ENCODE results near the gene GAB2. TPM values are rescaled to one million over a fixed set of nuclear protein-coding genes. Genes with fewer than 3 reads are reported as not detected.

The GAB2 gene
- polyA plus RNA-seq, 2 of the 4 experiments (the other 2 are of a cell fraction) = 2.8 to 4.7 TPM

GRCh38 chr11:78220218-78221157 lies 197.1 kb downstream of the GAB2 start:
- H3K4me2 ChIP-seq = no peak overlapping the region
- POLR2A ChIA-PET = no interaction called here
- H3K27ac ChIP-seq = no peak overlapping the region
- no peak overlapping the region for H3K4me3 ChIP-seq
- DNase-seq (ENCODE audit: low read depth in 1 of 2, low spot score in 1 of 2) (no peak), FAIRE-seq (no peak), ATAC-seq (no peak)
- no peaks in the 10 kb centered on the region for H3K4me1 ChIP-seq
- TF ChIP-seq HEYL (CRISPR knock-in tag; IDR thresholded peaks at IDR 0.05) = no peak
- TF ChIP-seq JUNB (IDR thresholded peaks at IDR 0.05) = no peak
- no peak for TF ChIP-seq CEBPB (IDR thresholded peaks at IDR 0.05)
- TF ChIP-seq RARB (CRISPR knock-in tag; IDR thresholded peaks at IDR 0.05) = no peak
- TF ChIP-seq NPAS2 (CRISPR knock-in tag; IDR thresholded peaks at IDR 0.05; ENCODE audit: borderline replicate concordance) = no peak
- CTCF ChIA-PET = interaction anchor here (1.0 to 2.8 kb wide), 3 partner anchors 8 to 344 kb away, joined by 3 to 19 read pairs (median 7); no protein-coding TSS in a partner anchor
- WGBS (ENCODE audit: missing lambda C conversion rate) = 92% methylated on average over 14 of the region's 14 CpGs
- no peaks in the 10 kb centered on the region for H3K9me3 ChIP-seq

DNA sequence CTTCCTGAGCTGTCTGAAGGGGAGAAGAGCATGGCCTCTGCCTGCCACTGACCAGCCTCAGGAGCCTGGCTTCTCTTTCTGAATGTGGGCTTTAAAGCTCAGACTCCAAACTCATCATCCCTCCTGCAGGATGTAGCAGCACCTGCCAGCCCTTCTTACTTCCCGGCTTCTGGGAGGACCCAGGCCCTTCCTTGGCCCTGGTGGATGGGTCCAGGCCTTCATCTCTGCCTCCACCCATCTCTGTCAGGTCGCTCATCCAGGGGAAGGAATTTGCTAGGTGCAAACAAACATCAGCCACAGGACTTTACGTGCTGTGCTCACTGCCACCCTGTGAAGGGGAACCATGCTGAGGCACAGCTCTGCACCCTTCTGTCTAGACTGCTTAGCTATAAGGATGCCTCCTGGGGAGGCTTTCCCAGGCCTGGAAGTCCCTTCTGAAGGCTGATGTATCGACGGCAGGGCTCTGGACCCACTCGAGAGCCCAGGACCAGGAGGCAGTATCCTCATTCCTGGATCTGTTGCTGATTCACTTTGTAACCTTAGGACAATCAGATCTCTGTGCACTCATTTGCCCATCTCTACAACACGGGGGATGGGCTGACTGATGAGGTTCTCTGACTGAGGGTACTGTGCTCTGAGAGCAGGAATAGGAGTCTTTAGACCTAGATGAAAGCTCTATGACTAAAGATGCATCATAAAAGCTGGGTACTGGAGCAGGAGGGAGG lies 198.0 kb downstream of the GAB2 start:
- Histone ChIP-seq H3K27ac (no peak overlapping the region), H3K4me1 (no peaks in the 10 kb centered on the region), H3K4me2 (no peak overlapping the region), H3K9me3 (no peaks in the 10 kb centered on the region), H3K4me3 (no peak overlapping the region)
- CTCF ChIA-PET = interaction anchor here (2.8 kb wide), 1 partner anchor 9 kb away, joined by 19 read pairs; no protein-coding TSS in a partner anchor
- TF ChIP-seq KDM1A (IDR thresholded peaks at IDR 0.05; ENCODE audit: low read depth) (no peak), NPAS2 (CRISPR knock-in tag; IDR thresholded peaks at IDR 0.05; ENCODE audit: borderline replicate concordance) (no peak), BHLHE40 (IDR thresholded peaks at IDR 0.05; ENCODE audit: low read depth, low read length) (no peak), TP53 (CRISPR knock-in tag; IDR thresholded peaks at IDR 0.05) (no peak), MAFK (IDR thresholded peaks at IDR 0.05; ENCODE audit: partially characterized antibody) (no peak), HOXA7 (CRISPR knock-in tag; IDR thresholded peaks at IDR 0.05) (no peak), RCOR1 (IDR thresholded peaks at IDR 0.05; ENCODE audit: low read depth, low read length) (no peak), PHF8 (IDR thresholded peaks at IDR 0.05; ENCODE audit: borderline replicate concordance, low read depth) (no peak), SMC3 (IDR thresholded peaks at IDR 0.05) (no peak), RARB (CRISPR knock-in tag; IDR thresholded peaks at IDR 0.05) (no peak), CHD2 (IDR thresholded peaks at IDR 0.05; ENCODE audit: low read length, partially characterized antibody) (no peak)
- DNase-seq (ENCODE audit: low read depth in 1 of 2, low spot score in 1 of 2) = no peak
- ATAC-seq = no peak
- POLR2A ChIA-PET = no interaction called here
- 75% methylated on average over 7 of the region's 7 CpGs for WGBS (ENCODE audit: missing lambda C conversion rate)
- FAIRE-seq = no peak

DNA sequence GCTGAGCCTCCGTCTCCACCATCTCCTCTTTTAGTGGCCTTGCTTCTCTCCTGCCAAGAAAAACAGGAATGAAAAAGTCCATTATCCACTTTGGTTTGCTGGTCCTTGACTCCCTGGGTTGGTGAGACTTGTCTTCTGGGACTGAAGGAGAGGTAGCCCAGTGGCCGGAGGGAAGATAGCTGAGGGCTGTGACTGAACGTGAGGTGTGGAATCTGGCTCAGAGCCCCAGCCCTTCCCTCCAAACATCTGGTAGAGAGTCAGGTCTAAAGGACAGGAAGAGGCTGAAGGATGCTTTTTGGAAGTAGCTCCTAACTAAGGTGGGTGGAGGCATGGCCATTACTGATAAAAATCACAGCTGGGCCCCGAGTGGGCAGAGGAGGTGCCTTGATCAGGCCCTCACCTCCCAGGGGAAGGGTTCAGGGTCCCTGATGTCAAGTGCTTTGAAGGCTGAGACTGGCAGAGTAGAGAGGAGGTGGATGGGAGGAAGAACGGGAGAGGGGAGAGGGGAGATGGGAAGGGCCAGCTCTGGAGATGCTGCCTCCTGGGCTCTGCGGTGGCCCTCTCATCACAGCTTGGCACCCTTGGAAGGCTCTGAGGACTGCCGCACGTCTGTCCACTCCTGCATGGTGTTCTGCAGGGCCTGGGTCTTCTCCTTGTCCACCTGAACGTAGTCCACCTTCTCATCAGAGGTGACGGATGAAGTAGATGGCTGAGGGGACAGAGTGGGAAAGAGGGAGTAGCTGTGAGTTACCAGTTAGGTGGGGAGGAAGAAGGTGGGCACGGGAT lies 198.7 kb downstream of the GAB2 start:
- ATAC-seq (no peak), FAIRE-seq (no peak), DNase-seq (ENCODE audit: low read depth in 1 of 2, low spot score in 1 of 2) (no peak)
- no peak overlapping the region for H3K4me3 ChIP-seq
- 83% methylated on average over 11 of the region's 11 CpGs for WGBS (ENCODE audit: missing lambda C conversion rate)
- no peaks in the 10 kb centered on the region for H3K4me1 ChIP-seq
- ChIA-PET CTCF (interaction anchor here (2.8 kb wide), 1 partner anchor 9 kb away, joined by 19 read pairs; no protein-coding TSS in a partner anchor), POLR2A (no interaction called here)
- H3K9me3 ChIP-seq = no peaks in the 10 kb centered on the region
- TF ChIP-seq MYC (IDR thresholded peaks at IDR 0.05; ENCODE audit: borderline replicate concordance, low read length) (no peak), HOXB13 (CRISPR knock-in tag; IDR thresholded peaks at IDR 0.05; ENCODE audit: low read depth) (no peak), FOSL2 (IDR thresholded peaks at IDR 0.05) (no peak), FOSL2 (CRISPR knock-in tag; IDR thresholded peaks at IDR 0.05) (no peak), NFE2L2 (conservative IDR thresholded peaks at IDR 0.05; ENCODE audit: low read length) (no peak), SREBF2 (IDR thresholded peaks at IDR 0.05) (no peak), TFCP2L1 (CRISPR knock-in tag; IDR thresholded peaks at IDR 0.05) (no peak), ZNF302 (CRISPR knock-in tag; IDR thresholded peaks at IDR 0.05) (no peak), ESRRA (IDR thresholded peaks at IDR 0.05; ENCODE audit: borderline replicate concordance, low read length) (no peak), RAD21 (conservative IDR thresholded peaks at IDR 0.05 in 1 of 2, IDR thresholded peaks at IDR 0.05 in 1 of 2) (no peak), ELK1 (IDR thresholded peaks at IDR 0.05; ENCODE audit: low read depth, low read length) (no peak), NPAS2 (CRISPR knock-in tag; IDR thresholded peaks at IDR 0.05; ENCODE audit: borderline replicate concordance) (no peak), JUN (IDR thresholded peaks at IDR 0.05) (no peak)
- TF ChIP-seq, protein P1, sequence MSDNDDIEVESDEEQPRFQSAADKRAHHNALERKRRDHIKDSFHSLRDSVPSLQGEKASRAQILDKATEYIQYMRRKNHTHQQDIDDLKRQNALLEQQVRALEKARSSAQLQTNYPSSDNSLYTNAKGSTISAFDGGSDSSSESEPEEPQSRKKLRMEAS (IDR thresholded peaks at IDR 0.05) = no peak
- no peak overlapping the region for H3K27ac ChIP-seq
- H3K4me2 ChIP-seq = no peak overlapping the region
